Activated T-helper 1 cell treated with anti-CD3 and anti-CD28 coated beads, Interleukin-12 subunit alpha, Interleukin-12 subunit beta, Interleukin-2, Interleukin-4 antibody, amounts not matched to agents 30 ng/mL and 10 ng/mL and 1 ng/mL, durations not matched to agents 14 hours and 24 hours and 36 hours (primary cell): ENCODE results near the gene HACD1. TPM values are rescaled to one million over a fixed set of nuclear protein-coding genes. Genes with fewer than 3 reads are reported as not detected.
"Not testable (repeated sequence)": the region's sequence is repeated elsewhere in the genome, so short reads cannot be mapped to it uniquely, and the experiment has no call there.

Source experiments
- DNase-seq: peaks from one replicate; pipeline ENCODE4 v3.0.0; 2021; ENCODE audit warnings: low spot score
- H3K27ac Mint-ChIP-seq: one replicate; pipeline ENCODE4 v1.8.0; 2021; ENCODE audit warnings: mild to moderate bottlenecking, mixed read lengths
- H3K27me3 Mint-ChIP-seq: one replicate; pipeline ENCODE4 v1.8.0; 2022; ENCODE audit warnings: mild to moderate bottlenecking, moderate library complexity, mixed read lengths; ENCODE audit not compliant: insufficient read depth
- H3K36me3 Mint-ChIP-seq: one replicate; pipeline ENCODE4 v1.8.0; 2021; ENCODE audit warnings: low read depth, mixed read lengths
- H3K4me1 Mint-ChIP-seq: one replicate; pipeline ENCODE4 v1.8.0; 2021; ENCODE audit warnings: low read depth, mixed read lengths
- H3K4me3 Mint-ChIP-seq: one replicate; pipeline ENCODE4 v1.8.0; 2021; ENCODE audit warnings: mild to moderate bottlenecking, moderate library complexity, mixed read lengths
- H3K9me3 Mint-ChIP-seq: one replicate; pipeline ENCODE4 v1.8.0; 2021; ENCODE audit warnings: mixed read lengths
- intact Hi-C: fragments of 100-400 bp; cut with micrococcal nuclease; formaldehyde crosslinking; loops from one replicate; pipeline ENCODE4 v1.15.1; 2024
- total RNA-seq: library from RNA; stranded (reverse); gene quantifications from 2 replicates; pipeline ENCODE4 v1.2.3, GENCODE V29; 2022

Gene HACD1
- total RNA-seq, 1 donor from 2014 or later: 0.80 TPM

GRCh38 chr10:17590969-17591645 lies 26.1 kb downstream of the HACD1 start:
- H3K27ac Mint-ChIP-seq: no peak overlapping the region
- DNase-seq: no peak

GRCh38 chr10:17589316-17589715 lies 27.9 kb downstream of the HACD1 start:
- H3K27me3 Mint-ChIP-seq, H3K36me3 Mint-ChIP-seq, H3K9me3 Mint-ChIP-seq, H3K4me3 Mint-ChIP-seq, DNase-seq, H3K4me1 Mint-ChIP-seq, H3K27ac Mint-ChIP-seq: not testable (repeated sequence)
- intact Hi-C loops: loop anchor here (10.0 kb wide), 1 partner anchor 135 kb away; the partner anchor contains the start of gene ST8SIA6

More at GRCh38 chr10:17590969-17591645, 26.1 kb downstream of the HACD1 start:
- Mint-ChIP-seq H3K9me3 (no peaks in the 10 kb centered on the region), H3K4me1 (peaks cover 7% of the 10 kb centered on the region), H3K27me3 (no peaks in the 10 kb centered on the region), H3K36me3 (no peaks in the 10 kb centered on the region), H3K4me3 (no peak overlapping the region)
- intact Hi-C loops: no loop called here

GRCh38 chr10:17588420-17588819 lies 28.8 kb downstream of the HACD1 start:
- no peak for DNase-seq
- H3K27ac Mint-ChIP-seq: no peak overlapping the region
- H3K27me3 Mint-ChIP-seq: no peaks in the 10 kb centered on the region
- H3K4me3 Mint-ChIP-seq: no peak overlapping the region
- no peaks in the 10 kb centered on the region for H3K9me3 Mint-ChIP-seq
- H3K4me1 Mint-ChIP-seq: peaks cover 7% of the 10 kb centered on the region
- H3K36me3 Mint-ChIP-seq: no peaks in the 10 kb centered on the region
- intact Hi-C loops: loop anchor here (10.0 kb wide), 1 partner anchor 134 kb away; the partner anchor contains the start of gene ST8SIA6

GRCh38 chr10:17587321-17587720 lies 29.9 kb downstream of the HACD1 start:
- not testable (repeated sequence) for H3K4me1 Mint-ChIP-seq, H3K36me3 Mint-ChIP-seq, H3K27me3 Mint-ChIP-seq, H3K9me3 Mint-ChIP-seq, H3K27ac Mint-ChIP-seq, DNase-seq, H3K4me3 Mint-ChIP-seq
- intact Hi-C loops: loop anchor here (10.0 kb wide), 1 partner anchor 133 kb away; the partner anchor contains the start of gene ST8SIA6

- Mint-ChIP-seq H3K4me1 (peaks cover 7% of the 10 kb centered on the region), H3K27me3 (no peaks in the 10 kb centered on the region), H3K9me3 (no peaks in the 10 kb centered on the region), H3K36me3 (no peaks in the 10 kb centered on the region), H3K27ac (no peak overlapping the region), H3K4me3 (no peak overlapping the region)
- intact Hi-C loops: loop anchor here (10.0 kb wide), 1 partner anchor 132 kb away; the partner anchor contains the start of gene ST8SIA6
- no peak for DNase-seq
Measured at GRCh38 chr10:17586821-17587234, 30.3 kb downstream of the HACD1 start.

- Mint-ChIP-seq H3K27me3 (no peaks in the 10 kb centered on the region), H3K4me3 (no peak overlapping the region), H3K36me3 (no peaks in the 10 kb centered on the region), H3K27ac (no peak overlapping the region), H3K9me3 (no peaks in the 10 kb centered on the region), H3K4me1 (peaks cover 7% of the 10 kb centered on the region)
- intact Hi-C loops: loop anchor here (10.0 kb wide), 1 partner anchor 130 kb away; the partner anchor contains the start of gene ST8SIA6
- DNase-seq: no peak
Measured at GRCh38 chr10:17585016-17585415, 32.2 kb downstream of the HACD1 start.

GRCh38 chr10:17580885-17581284 lies 36.3 kb downstream of the HACD1 start:
- no peaks in the 10 kb centered on the region for H3K9me3 Mint-ChIP-seq
- no peak overlapping the region for H3K27ac Mint-ChIP-seq
- H3K4me1 Mint-ChIP-seq: no peaks in the 10 kb centered on the region
- H3K27me3 Mint-ChIP-seq: no peaks in the 10 kb centered on the region
- no peak overlapping the region for H3K4me3 Mint-ChIP-seq
- intact Hi-C loops: loop anchor here (10.0 kb wide), 1 partner anchor 126 kb away; the partner anchor contains the start of gene ST8SIA6
- DNase-seq: no peak
- no peaks in the 10 kb centered on the region for H3K36me3 Mint-ChIP-seq

GRCh38 chr10:17578603-17579002 lies 38.6 kb downstream of the HACD1 start:
- Mint-ChIP-seq H3K27me3 (no peaks in the 10 kb centered on the region), H3K4me3 (no peak overlapping the region), H3K36me3 (no peaks in the 10 kb centered on the region), H3K4me1 (no peaks in the 10 kb centered on the region), H3K9me3 (no peaks in the 10 kb centered on the region), H3K27ac (no peak overlapping the region)
- intact Hi-C loops: no loop called here
- no peak for DNase-seq

GRCh38 chr10:17576768-17577167 lies 40.4 kb downstream of the HACD1 start:
- Mint-ChIP-seq H3K27me3 (no peaks in the 10 kb centered on the region), H3K4me3 (no peak overlapping the region), H3K9me3 (no peaks in the 10 kb centered on the region), H3K4me1 (no peaks in the 10 kb centered on the region), H3K27ac (no peak overlapping the region), H3K36me3 (no peaks in the 10 kb centered on the region)
- no peak for DNase-seq
- intact Hi-C loops: no loop called here

- Mint-ChIP-seq H3K4me1 (no peaks in the 10 kb centered on the region), H3K4me3 (no peak overlapping the region), H3K9me3 (no peaks in the 10 kb centered on the region), H3K36me3 (no peaks in the 10 kb centered on the region), H3K27ac (no peak overlapping the region), H3K27me3 (no peaks in the 10 kb centered on the region)
- no peak for DNase-seq
- intact Hi-C loops: no loop called here
Measured at GRCh38 chr10:17564911-17565310, 52.3 kb downstream of the HACD1 start.

- H3K36me3 Mint-ChIP-seq: no peaks in the 10 kb centered on the region
- no peaks in the 10 kb centered on the region for H3K9me3 Mint-ChIP-seq
- intact Hi-C loops: no loop called here
- H3K4me1 Mint-ChIP-seq: no peaks in the 10 kb centered on the region
- H3K4me3 Mint-ChIP-seq: no peak overlapping the region
- H3K27ac Mint-ChIP-seq: no peak overlapping the region
- H3K27me3 Mint-ChIP-seq: no peaks in the 10 kb centered on the region
- DNase-seq: no peak
Measured at GRCh38 chr10:17563452-17563851, 53.7 kb downstream of the HACD1 start.

GRCh38 chr10:17562614-17563013 lies 54.6 kb downstream of the HACD1 start:
- Mint-ChIP-seq H3K9me3 (no peaks in the 10 kb centered on the region), H3K4me3 (no peak overlapping the region), H3K27me3 (no peaks in the 10 kb centered on the region), H3K36me3 (no peaks in the 10 kb centered on the region), H3K27ac (no peak overlapping the region), H3K4me1 (no peaks in the 10 kb centered on the region)
- no peak for DNase-seq
- intact Hi-C loops: no loop called here

GRCh38 chr10:17561111-17561510 lies 56.1 kb downstream of the HACD1 start:
- peaks cover 2% of the 10 kb centered on the region for H3K27me3 Mint-ChIP-seq

More at GRCh38 chr10:17561111-17561510, 56.1 kb downstream of the HACD1 start:
- Mint-ChIP-seq H3K9me3 (no peaks in the 10 kb centered on the region), H3K36me3 (no peaks in the 10 kb centered on the region), H3K4me3 (no peak overlapping the region), H3K4me1 (no peaks in the 10 kb centered on the region), H3K27ac (no peak overlapping the region)
- no peak for DNase-seq
- intact Hi-C loops: no loop called here
